Activated CD4-positive, alpha-beta T cell treated with anti-CD3 and anti-CD28 coated beads, Interleukin-2, Interleukin-6, amounts not matched to agents 100 ng/mL and 50 ng/mL, durations not matched to agents 16 hours and 8 hours (primary cell): ENCODE results near the gene ALPK3.

ENCODE experiments used
- DNase-seq: peaks from one replicate; pipeline ENCODE4 v3.0.0-alpha.2; 2020

The ALPK3 gene

GRCh38 chr15:84847382-84847781 is 30.2 kb downstream of the ALPK3 start:
- no peak for DNase-seq

- DNase-seq, result no peak
These were observed 35.1 kb downstream of the ALPK3 start for GRCh38 chr15:84852212-84852611.

GRCh38 chr15:84855136-84855535 is 38.0 kb downstream of the ALPK3 start:
- DNase-seq, result no peak

GRCh38 chr15:84855765-84856164 is 38.6 kb downstream of the ALPK3 start:
- DNase-seq, result no peak

GRCh38 chr15:84856731-84857417 is 39.7 kb downstream of the ALPK3 start:
- no peak for DNase-seq

- no peak for DNase-seq
These were observed 40.4 kb downstream of the ALPK3 start for GRCh38 chr15:84857418-84858004.

GRCh38 chr15:84858231-84858630 is 41.1 kb downstream of the ALPK3 start:
- no peak for DNase-seq

- DNase-seq, result no peak
These were observed 42.0 kb downstream of the ALPK3 start for GRCh38 chr15:84859144-84859543.

GRCh38 chr15:84859651-84860050 is 42.5 kb downstream of the ALPK3 start:
- DNase-seq, result no peak

GRCh38 chr15:84861781-84862180 is 44.6 kb downstream of the ALPK3 start:
- no peak for DNase-seq

- DNase-seq, result no peak
These were observed 45.2 kb downstream of the ALPK3 start for GRCh38 chr15:84862214-84862975.

- no peak for DNase-seq
These were observed 46.6 kb downstream of the ALPK3 start for GRCh38 chr15:84863565-84864443.

- no peak for DNase-seq
These were observed 47.3 kb downstream of the ALPK3 start for GRCh38 chr15:84864444-84864795.

GRCh38 chr15:84865074-84865569 is 48.0 kb downstream of the ALPK3 start:
- DNase-seq, result no peak

- no peak for DNase-seq
These were observed 51.1 kb downstream of the ALPK3 start for GRCh38 chr15:84868037-84868880.

GRCh38 chr15:84869510-84869909 is 52.4 kb downstream of the ALPK3 start:
- DNase-seq, result no peak

- DNase-seq, result no peak
These were observed 54.4 kb downstream of the ALPK3 start for GRCh38 chr15:84871428-84871985.

- no peak for DNase-seq
These were observed 55.1 kb downstream of the ALPK3 start for GRCh38 chr15:84872009-84872910.

GRCh38 chr15:84873997-84874396 is 56.8 kb downstream of the ALPK3 start:
- DNase-seq, result no peak

GRCh38 chr15:84874981-84875699 is 58.0 kb downstream of the ALPK3 start:
- DNase-seq, result no peak
